ENCODE data around the gene CDC42BPA. TPM values are rescaled to one million over a fixed set of nuclear protein-coding genes. Genes with fewer than 3 reads are reported as not detected.
A peak's percentile ranks its signal among the peaks of the same experiment; 100 is the strongest.

CDC42BPA gene
- total and polyA plus RNA-seq, 2 of the 13 experiments (the other 11 are each of a cell fraction or from before 2014, with no cell fraction given): 6.5 to 16.0 TPM

DNA sequence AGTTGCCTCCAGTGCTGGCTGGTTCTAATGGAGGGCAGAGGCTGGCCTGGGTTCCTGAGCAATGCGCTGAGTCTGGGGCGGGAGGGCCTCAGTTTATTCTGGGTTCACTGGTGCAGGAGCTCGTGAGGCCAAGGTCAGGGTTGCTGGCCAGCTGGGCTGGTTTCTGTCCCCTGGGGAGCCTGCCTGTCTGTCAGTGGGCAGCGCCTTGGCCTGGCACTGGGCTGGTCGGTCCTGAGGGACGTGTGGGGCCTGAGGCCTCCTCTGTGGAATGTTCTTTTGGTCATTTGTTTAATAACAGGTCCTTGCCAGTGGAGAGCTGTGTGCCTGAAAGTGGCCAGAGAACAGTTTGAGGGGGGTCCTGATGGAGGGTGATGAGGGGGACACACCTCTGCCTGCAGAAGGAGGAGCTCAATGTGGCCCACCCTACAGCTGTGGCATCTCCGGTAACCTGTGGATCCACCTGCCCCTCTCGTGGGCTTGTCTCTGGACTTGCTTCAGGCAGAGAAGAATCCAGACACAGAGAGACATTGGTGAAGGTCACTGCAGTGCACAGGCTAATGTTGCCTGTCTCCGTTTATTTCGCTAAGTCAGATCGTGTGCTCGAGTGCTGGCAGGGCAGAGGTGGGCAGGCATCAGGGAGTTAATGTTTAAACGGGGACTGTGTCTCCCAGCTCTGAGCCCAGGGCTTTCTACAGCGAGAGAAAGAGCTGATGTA, 343.6 kb downstream of the CDC42BPA start (continued):
- no peak for TF ChIP-seq ZNF749 (CRISPR knock-in tag; IDR thresholded peaks at IDR 0.05; ENCODE audit: borderline replicate concordance)
- TF ChIP-seq ZNF274 (CRISPR knock-in tag; IDR thresholded peaks at IDR 0.05): 0 out of 2 replicates have a peak, but pooled peaks have one; percentile 35
- TF ChIP-seq ZSCAN30 (CRISPR knock-in tag; IDR thresholded peaks at IDR 0.05): no peak
- no peak for TF ChIP-seq CEBPZ (IDR thresholded peaks at IDR 0.05; ENCODE audit: low read length)
- no peak for TF ChIP-seq ZBTB38 (CRISPR knock-in tag; IDR thresholded peaks at IDR 0.05)
- TF ChIP-seq, protein P1, sequence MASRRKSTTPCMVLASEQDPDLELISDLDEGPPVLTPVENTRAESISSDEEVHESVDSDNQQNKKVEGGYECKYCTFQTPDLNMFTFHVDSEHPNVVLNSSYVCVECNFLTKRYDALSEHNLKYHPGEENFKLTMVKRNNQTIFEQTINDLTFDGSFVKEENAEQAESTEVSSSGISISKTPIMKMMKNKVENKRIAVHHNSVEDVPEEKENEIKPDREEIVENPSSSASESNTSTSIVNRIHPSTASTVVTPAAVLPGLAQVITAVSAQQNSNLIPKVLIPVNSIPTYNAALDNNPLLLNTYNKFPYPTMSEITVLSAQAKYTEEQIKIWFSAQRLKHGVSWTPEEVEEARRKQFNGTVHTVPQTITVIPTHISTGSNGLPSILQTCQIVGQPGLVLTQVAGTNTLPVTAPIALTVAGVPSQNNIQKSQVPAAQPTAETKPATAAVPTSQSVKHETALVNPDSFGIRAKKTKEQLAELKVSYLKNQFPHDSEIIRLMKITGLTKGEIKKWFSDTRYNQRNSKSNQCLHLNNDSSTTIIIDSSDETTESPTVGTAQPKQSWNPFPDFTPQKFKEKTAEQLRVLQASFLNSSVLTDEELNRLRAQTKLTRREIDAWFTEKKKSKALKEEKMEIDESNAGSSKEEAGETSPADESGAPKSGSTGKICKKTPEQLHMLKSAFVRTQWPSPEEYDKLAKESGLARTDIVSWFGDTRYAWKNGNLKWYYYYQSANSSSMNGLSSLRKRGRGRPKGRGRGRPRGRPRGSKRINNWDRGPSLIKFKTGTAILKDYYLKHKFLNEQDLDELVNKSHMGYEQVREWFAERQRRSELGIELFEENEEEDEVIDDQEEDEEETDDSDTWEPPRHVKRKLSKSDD (CRISPR knock-in tag; IDR thresholded peaks at IDR 0.05; ENCODE audit: low read depth): peak; percentile 23; the same call in 1 of the 2 replicates
- no peak for TF ChIP-seq ZNF335 (CRISPR knock-in tag; IDR thresholded peaks at IDR 0.05)
- TF ChIP-seq TCF7 (IDR thresholded peaks at IDR 0.05; ENCODE audit: low read depth): no peak
- no peak for TF ChIP-seq SCMH1 (CRISPR knock-in tag; IDR thresholded peaks at IDR 0.05; ENCODE audit: borderline replicate concordance)
- TF ChIP-seq, protein P2, sequence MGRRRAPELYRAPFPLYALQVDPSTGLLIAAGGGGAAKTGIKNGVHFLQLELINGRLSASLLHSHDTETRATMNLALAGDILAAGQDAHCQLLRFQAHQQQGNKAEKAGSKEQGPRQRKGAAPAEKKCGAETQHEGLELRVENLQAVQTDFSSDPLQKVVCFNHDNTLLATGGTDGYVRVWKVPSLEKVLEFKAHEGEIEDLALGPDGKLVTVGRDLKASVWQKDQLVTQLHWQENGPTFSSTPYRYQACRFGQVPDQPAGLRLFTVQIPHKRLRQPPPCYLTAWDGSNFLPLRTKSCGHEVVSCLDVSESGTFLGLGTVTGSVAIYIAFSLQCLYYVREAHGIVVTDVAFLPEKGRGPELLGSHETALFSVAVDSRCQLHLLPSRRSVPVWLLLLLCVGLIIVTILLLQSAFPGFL (CRISPR knock-in tag; IDR thresholded peaks at IDR 0.05): no peak
- TF ChIP-seq, protein P3, sequence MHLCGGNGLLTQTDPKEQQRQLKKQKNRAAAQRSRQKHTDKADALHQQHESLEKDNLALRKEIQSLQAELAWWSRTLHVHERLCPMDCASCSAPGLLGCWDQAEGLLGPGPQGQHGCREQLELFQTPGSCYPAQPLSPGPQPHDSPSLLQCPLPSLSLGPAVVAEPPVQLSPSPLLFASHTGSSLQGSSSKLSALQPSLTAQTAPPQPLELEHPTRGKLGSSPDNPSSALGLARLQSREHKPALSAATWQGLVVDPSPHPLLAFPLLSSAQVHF (CRISPR knock-in tag; IDR thresholded peaks at IDR 0.05): no peak
- no peak for TF ChIP-seq NR3C1 (CRISPR knock-in tag; IDR thresholded peaks at IDR 0.05)
- peak; percentile 59 for TF ChIP-seq ZNF629 (CRISPR knock-in tag; conservative IDR thresholded peaks at IDR 0.05)
- TF ChIP-seq ZNF264 (CRISPR knock-in tag; IDR thresholded peaks at IDR 0.05): no peak
- TF ChIP-seq SKI (IDR thresholded peaks at IDR 0.05; ENCODE audit: partially characterized antibody): peak; percentile 70
- TF ChIP-seq JUND (CRISPR knock-in tag; IDR thresholded peaks at IDR 0.05): no peak
- no peak for TF ChIP-seq ZNF782 (CRISPR knock-in tag; IDR thresholded peaks at IDR 0.05; ENCODE audit: borderline replicate concordance)
- TF ChIP-seq JDP2 (CRISPR knock-in tag; IDR thresholded peaks at IDR 0.05; ENCODE audit: borderline replicate concordance): no peak
- no peak for TF ChIP-seq GMEB1 (CRISPR knock-in tag; IDR thresholded peaks at IDR 0.05; ENCODE audit: borderline replicate concordance)
- no peak for TF ChIP-seq FOXA1 (IDR thresholded peaks at IDR 0.05)
- TF ChIP-seq FOXA1 (CRISPR knock-in tag; IDR thresholded peaks at IDR 0.05): no peak
